KMS-11 (cell line): ENCODE measurements around the gene NAALAD2.

Source experiments
- H2AFZ ChIP-seq: fragments of 200-600 bp; sonication (generic); 2 replicates; pipeline ENCODE4 v1.6.1; 2016; ENCODE audit warnings: antibody characterized with exemption, mixed run types, low read depth
- H3K27ac ChIP-seq: fragments of 200-600 bp; sonication (generic); 2 replicates; pipeline ENCODE4 v1.6.1; 2016; ENCODE audit warnings: mild to moderate bottlenecking, mixed run types
- H3K27me3 ChIP-seq: fragments of 200-600 bp; sonication (generic); 2 replicates; pipeline ENCODE4 v1.6.1; 2017; ENCODE audit warnings: mild to moderate bottlenecking, low read depth, mixed run types, moderate library complexity; ENCODE audit not compliant: insufficient read depth
- H3K36me3 ChIP-seq: fragments of 200-600 bp; sonication (generic); 2 replicates; pipeline ENCODE4 v1.6.1; 2017; ENCODE audit warnings: mild to moderate bottlenecking, mixed run types; ENCODE audit not compliant: insufficient read depth
- H3K4me1 ChIP-seq: fragments of 200-600 bp; sonication (generic); 2 replicates; pipeline ENCODE4 v1.6.1; 2016; ENCODE audit warnings: mild to moderate bottlenecking, low read depth, mixed run types; ENCODE audit not compliant: poor library complexity, severe bottlenecking
- H3K4me2 ChIP-seq: fragments of 200-600 bp; sonication (generic); 2 replicates; pipeline ENCODE4 v1.7.0; 2016; ENCODE audit warnings: mild to moderate bottlenecking, mixed run types
- H3K4me3 ChIP-seq: fragments of 200-600 bp; sonication (generic); IDR thresholded peaks from 2 replicates; pipeline ENCODE4 v1.6.1; 2017; ENCODE audit warnings: low read depth, low read length, mixed read lengths; ENCODE audit not compliant: insufficient read depth
- H3K79me2 ChIP-seq: fragments of 200-600 bp; sonication (generic); 2 replicates; pipeline ENCODE4 v1.6.1; 2016; ENCODE audit warnings: low read depth, mixed run types; ENCODE audit not compliant: insufficient read depth
- H3K9ac ChIP-seq: fragments of 200-600 bp; sonication (generic); 2 replicates; pipeline ENCODE4 v1.6.1; 2016; ENCODE audit warnings: mild to moderate bottlenecking, mixed run types
- H4K20me1 ChIP-seq: fragments of 200-600 bp; sonication (generic); 2 replicates; pipeline ENCODE4 v1.6.1; 2016; ENCODE audit warnings: mild to moderate bottlenecking, mixed run types; ENCODE audit not compliant: insufficient read depth
- TF ChIP-seq, protein P1 (sequence below): fragments of 200-600 bp; sonication (generic); conservative IDR thresholded peaks from 2 replicates; pipeline ENCODE4 v1.6.1; 2017; ENCODE audit warnings: low read depth, mild to moderate bottlenecking, antibody characterized with exemption, low read length, moderate library complexity, mixed read lengths

Gene NAALAD2

DNA sequence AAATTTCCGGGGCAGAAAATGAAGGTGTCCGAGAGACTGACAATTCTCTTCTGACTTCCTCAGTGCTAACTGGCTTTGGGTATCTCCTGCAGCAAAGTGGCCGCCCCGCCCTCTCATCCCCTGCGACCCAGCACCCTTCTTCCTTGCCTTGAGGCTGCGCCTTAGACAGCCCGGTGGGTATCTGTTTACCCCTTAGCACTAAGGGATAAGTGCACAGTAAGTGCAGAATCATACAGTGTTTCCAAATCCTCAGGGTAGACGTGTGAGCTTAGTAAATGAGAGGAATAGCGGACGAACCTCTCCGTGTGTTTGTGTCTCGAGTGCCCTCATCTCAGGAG lies 88.8 kb downstream of the NAALAD2 start:
- peak overlapping the region; percentile 81 for H2AFZ ChIP-seq

DNA sequence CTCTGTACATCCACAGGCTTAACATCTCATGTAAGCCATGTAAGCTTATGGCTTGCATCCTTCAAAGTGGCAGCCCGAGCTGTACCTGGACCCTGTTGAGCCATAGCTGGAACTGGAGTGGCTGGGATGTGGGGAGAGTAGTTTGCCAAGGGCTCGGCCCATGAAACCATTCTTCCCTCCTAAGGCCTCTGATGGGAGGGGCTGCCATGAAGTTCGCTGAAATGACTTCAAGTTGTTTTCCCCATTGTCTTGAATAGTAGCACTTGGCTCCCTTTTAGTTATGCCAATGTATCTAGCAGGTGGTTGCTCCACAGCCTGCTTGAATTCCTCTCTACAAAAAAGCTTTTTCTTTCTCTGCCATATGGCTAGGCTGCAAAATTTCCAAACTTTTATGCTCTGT lies 93.6 kb downstream of the NAALAD2 start:
- Histone ChIP-seq H3K79me2 (no peaks in the 10 kb centered on the region), H3K4me3 (no peak overlapping the region), H3K9ac (no peak overlapping the region), H3K27ac (no peak overlapping the region), H3K36me3 (no peaks in the 10 kb centered on the region), H3K4me2 (no peak overlapping the region), H4K20me1 (no peaks in the 10 kb centered on the region), H3K4me1 (no peaks in the 10 kb centered on the region), H2AFZ (no peak overlapping the region), H3K27me3 (no peaks in the 10 kb centered on the region)
- TF ChIP-seq, protein P1, sequence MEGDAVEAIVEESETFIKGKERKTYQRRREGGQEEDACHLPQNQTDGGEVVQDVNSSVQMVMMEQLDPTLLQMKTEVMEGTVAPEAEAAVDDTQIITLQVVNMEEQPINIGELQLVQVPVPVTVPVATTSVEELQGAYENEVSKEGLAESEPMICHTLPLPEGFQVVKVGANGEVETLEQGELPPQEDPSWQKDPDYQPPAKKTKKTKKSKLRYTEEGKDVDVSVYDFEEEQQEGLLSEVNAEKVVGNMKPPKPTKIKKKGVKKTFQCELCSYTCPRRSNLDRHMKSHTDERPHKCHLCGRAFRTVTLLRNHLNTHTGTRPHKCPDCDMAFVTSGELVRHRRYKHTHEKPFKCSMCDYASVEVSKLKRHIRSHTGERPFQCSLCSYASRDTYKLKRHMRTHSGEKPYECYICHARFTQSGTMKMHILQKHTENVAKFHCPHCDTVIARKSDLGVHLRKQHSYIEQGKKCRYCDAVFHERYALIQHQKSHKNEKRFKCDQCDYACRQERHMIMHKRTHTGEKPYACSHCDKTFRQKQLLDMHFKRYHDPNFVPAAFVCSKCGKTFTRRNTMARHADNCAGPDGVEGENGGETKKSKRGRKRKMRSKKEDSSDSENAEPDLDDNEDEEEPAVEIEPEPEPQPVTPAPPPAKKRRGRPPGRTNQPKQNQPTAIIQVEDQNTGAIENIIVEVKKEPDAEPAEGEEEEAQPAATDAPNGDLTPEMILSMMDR, result no peak

More for the DNA sequence above, 88.8 kb downstream of the NAALAD2 start:
- H3K36me3 ChIP-seq, result no peaks in the 10 kb centered on the region
- peak overlapping the region; percentile 68 for H3K4me2 ChIP-seq
- peak overlapping the region; percentile 36; the same call in 1 of the 2 replicates for H3K27ac ChIP-seq
- no peaks in the 10 kb centered on the region for H4K20me1 ChIP-seq
- H3K27me3 ChIP-seq, result no peaks in the 10 kb centered on the region
- H3K9ac ChIP-seq, result peak overlapping the region; percentile 67; the same call in 1 of the 2 replicates
- peaks cover 8% of the 10 kb centered on the region for H3K4me1 ChIP-seq
- H3K4me3 ChIP-seq, result no peak overlapping the region
- TF ChIP-seq, protein P1, result no peak
- peaks cover 40% of the 10 kb centered on the region for H3K79me2 ChIP-seq

DNA sequence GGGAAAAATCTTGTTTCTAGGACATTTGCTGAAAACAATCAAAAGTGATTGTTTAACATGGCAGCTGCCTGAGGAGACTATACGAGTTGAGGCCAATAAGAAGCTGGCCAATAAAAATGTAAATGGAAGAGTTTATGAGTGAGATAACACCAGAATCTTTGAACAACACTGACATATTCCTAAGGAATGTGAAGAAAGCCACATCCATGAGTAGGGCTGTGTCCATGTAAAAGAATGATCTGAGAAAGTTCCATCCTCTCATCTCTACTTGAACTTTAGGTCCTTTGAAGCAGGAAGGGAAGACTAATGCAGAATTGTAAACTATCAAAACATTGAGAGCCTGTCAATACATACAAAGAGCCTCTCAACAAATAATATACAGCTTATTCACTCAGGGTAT lies 95.3 kb downstream of the NAALAD2 start:
- no peak overlapping the region for H3K27ac ChIP-seq
- H3K9ac ChIP-seq, result no peak overlapping the region
- no peak overlapping the region for H3K4me2 ChIP-seq
- H3K4me1 ChIP-seq, result no peaks in the 10 kb centered on the region
- no peak overlapping the region for H3K4me3 ChIP-seq
- H2AFZ ChIP-seq, result no peak overlapping the region
- TF ChIP-seq, protein P1, result no peak
- H3K79me2 ChIP-seq, result no peaks in the 10 kb centered on the region
- no peaks in the 10 kb centered on the region for H3K36me3 ChIP-seq
- H4K20me1 ChIP-seq, result no peaks in the 10 kb centered on the region
- H3K27me3 ChIP-seq, result no peaks in the 10 kb centered on the region

DNA sequence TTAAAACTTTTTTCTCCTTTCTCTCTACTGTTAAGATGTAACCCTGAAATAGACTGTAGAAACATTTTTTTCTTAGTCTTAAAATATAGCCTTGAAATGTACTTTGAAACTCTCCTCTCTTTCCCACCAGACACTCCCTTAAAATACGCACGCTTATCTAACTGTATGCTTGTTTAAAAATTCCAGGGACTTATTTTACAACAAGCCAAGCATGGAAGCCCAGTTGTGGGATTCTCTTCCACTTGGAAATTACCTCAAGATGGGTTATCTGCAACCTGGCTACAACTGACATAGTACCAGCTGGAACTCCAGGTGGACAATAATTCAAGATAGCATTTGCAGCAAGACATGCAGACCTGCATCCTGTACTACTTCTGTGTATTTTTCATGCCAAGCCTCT lies 100.5 kb downstream of the NAALAD2 start:
- no peak overlapping the region for H2AFZ ChIP-seq
- TF ChIP-seq, protein P1, result no peak
- no peaks in the 10 kb centered on the region for H4K20me1 ChIP-seq
- no peak overlapping the region for H3K4me2 ChIP-seq
- H3K27ac ChIP-seq, result no peak overlapping the region
- H3K9ac ChIP-seq, result no peak overlapping the region
- H3K79me2 ChIP-seq, result no peaks in the 10 kb centered on the region
- H3K36me3 ChIP-seq, result no peaks in the 10 kb centered on the region
- no peaks in the 10 kb centered on the region for H3K27me3 ChIP-seq
- H3K4me3 ChIP-seq, result no peak overlapping the region
- no peaks in the 10 kb centered on the region for H3K4me1 ChIP-seq
